Kidney epithelial cell (primary cell): ENCODE results near the gene CDH13. TPM values are rescaled to one million over a fixed set of nuclear protein-coding genes. Genes with fewer than 3 reads are reported as not detected.

Experiments used
- DNase-seq: peaks from one replicate; pipeline ENCODE4 v3.0.0-alpha.2; 2010; ENCODE audit warnings: low read depth
- H3K27me3 ChIP-seq: 2 replicates; pipeline ENCODE4 v1.6.0; 2011; ENCODE audit warnings: low read length; ENCODE audit not compliant: control insufficient read depth, insufficient read depth
- H3K36me3 ChIP-seq: 2 replicates; pipeline ENCODE4 v1.5.1; 2011; ENCODE audit warnings: low read length; ENCODE audit not compliant: control insufficient read depth, insufficient read depth
- H3K4me3 ChIP-seq: 2 replicates; pipeline ENCODE4 v1.5.1; 2011; ENCODE audit warnings: low read depth, mild to moderate bottlenecking, control low read depth, low read length
- CTCF ChIP-seq: IDR thresholded peaks from 2 replicates; pipeline ENCODE4 v1.5.1; 2011; ENCODE audit warnings: mild to moderate bottlenecking, moderate library complexity, low read length, control low read depth, inconsistent platforms; ENCODE audit not compliant: insufficient read depth, poor library complexity, severe bottlenecking
- total RNA-seq: library from RNA; depleted of rRNA; stranded (reverse); fragments of >200 nt; gene quantifications from 2 replicates; pipeline ENCODE4 v1.2.3, GENCODE V29; 2015

The CDH13 gene
- total RNA-seq, 1 donor from 2014 or later: 32.8 TPM

- no peak for DNase-seq
- Histone ChIP-seq H3K4me3 (no peak overlapping the region), H3K27me3 (no peaks in the 10 kb centered on the region), H3K36me3 (no peaks in the 10 kb centered on the region)
- no peak for TF ChIP-seq CTCF
Observed at GRCh38 chr16:83134638-83135037, 507.9 kb downstream of the CDH13 start.

GRCh38 chr16:83136419-83136818, 509.6 kb downstream of the CDH13 start:
- Histone ChIP-seq H3K4me3 (no peak overlapping the region), H3K36me3 (no peaks in the 10 kb centered on the region), H3K27me3 (no peaks in the 10 kb centered on the region)
- DNase-seq: no peak
- TF ChIP-seq CTCF: no peak

- no peak for TF ChIP-seq CTCF
- no peak for DNase-seq
- no peaks in the 10 kb centered on the region for H3K36me3 ChIP-seq
- H3K4me3 ChIP-seq: no peak overlapping the region
- no peaks in the 10 kb centered on the region for H3K27me3 ChIP-seq
Observed at GRCh38 chr16:83136924-83137323, 510.2 kb downstream of the CDH13 start.

GRCh38 chr16:83137326-83137781, 510.6 kb downstream of the CDH13 start:
- no peak for TF ChIP-seq CTCF
- no peak overlapping the region for H3K4me3 ChIP-seq
- H3K36me3 ChIP-seq: no peaks in the 10 kb centered on the region
- H3K27me3 ChIP-seq: no peaks in the 10 kb centered on the region
- peak; percentile 34 for DNase-seq

GRCh38 chr16:83137894-83138293, 511.1 kb downstream of the CDH13 start:
- Histone ChIP-seq H3K27me3 (no peaks in the 10 kb centered on the region), H3K4me3 (no peak overlapping the region), H3K36me3 (no peaks in the 10 kb centered on the region)
- DNase-seq: no peak
- no peak for TF ChIP-seq CTCF

- H3K27me3 ChIP-seq: no peaks in the 10 kb centered on the region
- H3K4me3 ChIP-seq: no peak overlapping the region
- TF ChIP-seq CTCF: no peak
- H3K36me3 ChIP-seq: no peaks in the 10 kb centered on the region
- DNase-seq: no peak
Observed at GRCh38 chr16:83138512-83138911, 511.7 kb downstream of the CDH13 start.
